Nephron (organoid): ENCODE results near the gene CTSH.

Source experiments
- H3K27ac Mint-ChIP-seq, 3 experiments: 2 replicates each; pipeline ENCODE4 v1.8.0; 2020; ENCODE audit warnings: mixed read lengths in 3 of 3, mild to moderate bottlenecking in 2 of 3, moderate library complexity in 1 of 3
- H3K27me3 Mint-ChIP-seq: 2 replicates; pipeline ENCODE4 v1.8.0; 2021; ENCODE audit warnings: low read depth, mild to moderate bottlenecking, moderate library complexity, mixed read lengths
- H3K36me3 Mint-ChIP-seq: 2 replicates; pipeline ENCODE4 v1.8.0; 2020; ENCODE audit warnings: low read depth, mixed read lengths
- H3K4me1 Mint-ChIP-seq: 2 replicates; pipeline ENCODE4 v1.8.0; 2020; ENCODE audit warnings: mixed read lengths
- H3K4me3 Mint-ChIP-seq, 3 experiments: 2 replicates each; pipeline ENCODE4 v1.8.0; 2020; ENCODE audit warnings: mild to moderate bottlenecking in 3 of 3, mixed read lengths in 3 of 3, moderate library complexity in 2 of 3
- H3K9me3 Mint-ChIP-seq: 2 replicates; pipeline ENCODE4 v1.8.0; 2020; ENCODE audit warnings: mixed read lengths
- TF ChIP-seq, protein P1 (sequence below), 3 experiments: fragments of 200-600 bp; sonication (generic); IDR thresholded peaks; one replicate each; pipeline ENCODE4 v1.5.0; 2021; ENCODE audit warnings: antibody characterized with exemption in 3 of 3; ENCODE audit not compliant: unreplicated experiment in 3 of 3

The CTSH gene

DNA sequence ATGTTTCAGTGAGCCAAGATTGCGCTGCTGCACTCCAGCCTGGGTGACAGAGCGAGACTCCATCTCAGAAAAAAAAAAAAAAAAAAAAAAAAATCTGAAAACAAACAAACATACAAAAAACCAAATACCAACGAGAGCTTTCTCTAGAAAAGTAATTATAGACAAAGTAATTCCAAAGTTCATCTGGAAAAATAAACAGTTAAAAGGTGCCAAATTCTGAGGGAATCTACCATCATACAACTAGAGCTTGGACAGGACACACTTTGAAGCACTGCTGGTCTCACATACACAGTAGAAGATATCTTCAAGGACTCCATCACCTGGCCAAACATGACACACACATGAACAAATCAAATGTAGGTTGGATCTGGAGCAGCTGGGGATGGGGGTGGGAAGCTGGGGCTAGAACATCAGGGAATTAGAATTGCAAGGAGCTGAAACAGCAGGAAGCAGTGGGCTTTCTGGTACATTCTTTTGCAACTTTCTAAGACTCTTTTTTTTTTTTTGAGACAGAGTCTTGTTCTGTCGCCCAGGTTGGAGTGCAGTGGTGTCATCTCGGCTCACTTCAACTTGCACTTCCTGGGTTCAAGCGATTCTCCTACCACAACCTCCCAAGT, 41.1 kb upstream of the CTSH start:
- H3K27me3 Mint-ChIP-seq, result peaks cover 4% of the 10 kb centered on the region
- H3K4me1 Mint-ChIP-seq, result peaks cover 8% of the 10 kb centered on the region
- TF ChIP-seq, protein P1, sequence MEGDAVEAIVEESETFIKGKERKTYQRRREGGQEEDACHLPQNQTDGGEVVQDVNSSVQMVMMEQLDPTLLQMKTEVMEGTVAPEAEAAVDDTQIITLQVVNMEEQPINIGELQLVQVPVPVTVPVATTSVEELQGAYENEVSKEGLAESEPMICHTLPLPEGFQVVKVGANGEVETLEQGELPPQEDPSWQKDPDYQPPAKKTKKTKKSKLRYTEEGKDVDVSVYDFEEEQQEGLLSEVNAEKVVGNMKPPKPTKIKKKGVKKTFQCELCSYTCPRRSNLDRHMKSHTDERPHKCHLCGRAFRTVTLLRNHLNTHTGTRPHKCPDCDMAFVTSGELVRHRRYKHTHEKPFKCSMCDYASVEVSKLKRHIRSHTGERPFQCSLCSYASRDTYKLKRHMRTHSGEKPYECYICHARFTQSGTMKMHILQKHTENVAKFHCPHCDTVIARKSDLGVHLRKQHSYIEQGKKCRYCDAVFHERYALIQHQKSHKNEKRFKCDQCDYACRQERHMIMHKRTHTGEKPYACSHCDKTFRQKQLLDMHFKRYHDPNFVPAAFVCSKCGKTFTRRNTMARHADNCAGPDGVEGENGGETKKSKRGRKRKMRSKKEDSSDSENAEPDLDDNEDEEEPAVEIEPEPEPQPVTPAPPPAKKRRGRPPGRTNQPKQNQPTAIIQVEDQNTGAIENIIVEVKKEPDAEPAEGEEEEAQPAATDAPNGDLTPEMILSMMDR (IDR thresholded peaks at IDR 0.05; ENCODE audit: unreplicated experiment in 3 of 3), result no peak
- no peaks in the 10 kb centered on the region for H3K9me3 Mint-ChIP-seq
- H3K4me3 Mint-ChIP-seq, result no peak overlapping the region
- no peaks in the 10 kb centered on the region for H3K36me3 Mint-ChIP-seq
- no peak overlapping the region for H3K27ac Mint-ChIP-seq

DNA sequence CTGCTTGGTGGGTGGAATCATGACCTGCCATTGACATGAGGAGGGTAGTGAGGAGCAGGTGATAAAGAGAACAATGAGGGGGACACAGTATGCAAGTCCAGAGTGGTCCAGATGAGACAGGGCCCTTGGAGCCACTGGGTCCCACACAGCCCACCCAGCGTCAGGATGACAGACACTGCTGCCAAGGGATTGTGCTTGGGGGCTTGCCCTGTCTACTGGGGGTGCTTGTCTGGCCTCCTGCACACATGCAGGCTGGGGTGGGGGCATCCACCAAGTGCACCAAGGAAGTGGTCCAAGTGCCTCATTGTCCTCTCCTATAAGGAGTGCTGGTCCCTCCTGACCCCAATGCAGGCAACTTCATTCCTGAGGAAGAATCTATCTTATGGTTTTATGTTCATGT, 39.2 kb upstream of the CTSH start:
- TF ChIP-seq, protein P1 (IDR thresholded peaks at IDR 0.05; ENCODE audit: unreplicated experiment in 3 of 3), result no peak
- Mint-ChIP-seq H3K36me3 (no peaks in the 10 kb centered on the region), H3K27me3 (peaks cover 4% of the 10 kb centered on the region), H3K9me3 (no peaks in the 10 kb centered on the region), H3K27ac (no peak overlapping the region), H3K4me3 (no peak overlapping the region), H3K4me1 (peaks cover 9% of the 10 kb centered on the region)

DNA sequence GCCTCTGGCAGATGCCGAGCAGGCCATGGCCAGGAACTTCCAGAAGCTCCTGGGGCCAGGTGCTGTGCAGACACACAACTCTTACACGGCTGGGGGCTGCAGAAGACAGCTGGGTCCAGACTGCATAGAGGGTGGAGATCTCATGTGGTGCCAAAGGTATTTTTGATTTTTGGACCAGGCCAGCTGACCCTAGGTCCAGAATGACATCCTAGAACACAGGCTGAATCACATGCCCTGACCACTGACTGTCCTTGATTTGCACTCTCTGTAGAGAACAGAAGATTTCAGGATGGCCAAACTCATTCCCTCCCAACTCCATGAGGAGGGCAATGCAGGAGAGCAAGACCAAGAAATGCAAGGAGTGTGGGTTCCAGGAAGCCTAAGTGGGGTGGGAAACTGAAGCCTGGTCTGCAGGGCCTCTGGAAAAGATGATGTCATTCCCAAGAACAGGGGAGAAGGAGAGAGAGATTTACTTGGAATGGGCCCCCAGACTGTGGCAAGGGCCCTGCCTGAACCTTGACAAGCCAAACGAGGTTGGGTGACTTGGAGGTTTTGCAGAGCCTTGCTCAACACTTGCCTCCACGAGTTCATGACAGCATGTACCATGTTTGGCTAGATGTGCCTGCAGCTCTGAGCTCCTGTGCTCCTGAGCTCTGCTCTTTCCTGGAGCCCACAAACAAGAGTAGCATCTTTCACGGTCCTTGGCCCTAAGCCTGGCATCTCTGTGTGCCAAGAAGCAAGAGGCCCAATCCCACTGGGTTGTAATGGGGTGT, 38.5 kb upstream of the CTSH start:
- Mint-ChIP-seq H3K4me3 (no peak overlapping the region), H3K4me1 (peaks cover 11% of the 10 kb centered on the region), H3K27ac (no peak overlapping the region), H3K9me3 (no peaks in the 10 kb centered on the region), H3K36me3 (no peaks in the 10 kb centered on the region), H3K27me3 (peaks cover 1% of the 10 kb centered on the region)
- TF ChIP-seq, protein P1 (IDR thresholded peaks at IDR 0.05; ENCODE audit: unreplicated experiment in 3 of 3), result no peak

DNA sequence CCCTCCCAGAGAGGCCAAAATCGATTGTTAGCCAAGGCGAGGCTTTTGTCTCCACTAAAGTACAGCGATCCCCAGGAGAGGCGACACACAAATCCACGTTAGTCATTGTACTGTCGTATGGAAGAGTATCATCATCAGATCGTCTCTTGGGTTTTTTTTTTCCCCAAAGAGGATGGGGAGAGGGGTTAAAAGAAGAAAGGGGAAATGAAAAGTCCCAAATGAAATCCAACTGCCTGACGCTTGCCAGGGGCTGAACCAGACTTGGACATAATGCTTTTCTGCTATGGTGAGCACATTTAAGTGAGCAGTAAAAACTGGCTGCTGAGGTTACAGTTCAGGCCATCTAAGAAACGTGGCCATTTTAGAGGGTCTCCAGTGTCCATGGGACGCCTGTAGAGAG, 37.9 kb upstream of the CTSH start:
- Mint-ChIP-seq H3K4me3 (no peak overlapping the region), H3K27ac (no peak overlapping the region), H3K4me1 (peaks cover 10% of the 10 kb centered on the region), H3K36me3 (no peaks in the 10 kb centered on the region), H3K9me3 (no peaks in the 10 kb centered on the region), H3K27me3 (no peaks in the 10 kb centered on the region)
- TF ChIP-seq, protein P1 (IDR thresholded peaks at IDR 0.05; ENCODE audit: unreplicated experiment in 3 of 3), result no peak

DNA sequence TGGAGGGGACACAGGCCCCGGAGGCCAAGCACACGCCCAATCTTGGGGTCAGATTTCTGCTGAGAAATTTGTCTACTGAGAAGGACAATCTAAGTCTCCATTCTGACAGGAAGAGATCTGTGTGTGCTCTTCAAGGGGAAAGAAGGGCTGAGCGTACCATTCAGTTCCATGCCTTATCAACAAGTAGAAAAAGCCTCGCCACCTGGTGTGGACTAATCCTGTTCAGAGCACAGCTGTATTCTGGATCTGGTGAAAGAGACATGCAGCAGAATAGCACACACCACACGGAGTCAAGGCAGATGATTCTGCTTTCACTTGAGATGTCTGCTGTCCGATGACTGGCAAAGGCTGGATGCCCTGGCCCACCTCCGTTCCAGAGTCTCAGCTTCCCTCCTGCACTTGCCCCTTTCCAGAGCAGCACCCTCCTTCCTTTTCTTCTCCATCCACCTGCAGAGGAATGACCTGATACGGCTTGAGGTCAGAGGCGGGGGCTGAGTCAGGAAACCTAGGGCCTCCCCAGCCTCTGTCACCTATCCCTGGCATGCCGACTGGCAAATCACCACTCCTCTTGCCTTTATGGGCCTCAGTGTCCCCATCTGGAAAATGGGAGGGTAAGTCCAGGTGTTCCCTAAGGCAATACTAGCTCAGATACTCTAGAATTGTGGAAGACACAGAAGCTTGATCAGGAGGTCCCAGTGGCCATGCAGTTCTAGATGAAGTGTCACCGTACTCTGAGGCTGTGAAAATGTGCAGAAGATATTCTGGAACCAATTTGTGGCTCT, 36.9 kb upstream of the CTSH start:
- no peak overlapping the region for H3K4me3 Mint-ChIP-seq
- no peaks in the 10 kb centered on the region for H3K36me3 Mint-ChIP-seq
- no peak overlapping the region for H3K27ac Mint-ChIP-seq
- TF ChIP-seq, protein P1 (IDR thresholded peaks at IDR 0.05; ENCODE audit: unreplicated experiment in 3 of 3), result no peak
- H3K27me3 Mint-ChIP-seq, result no peaks in the 10 kb centered on the region
- H3K4me1 Mint-ChIP-seq, result peaks cover 10% of the 10 kb centered on the region
- no peaks in the 10 kb centered on the region for H3K9me3 Mint-ChIP-seq
